K562 (cell line): ENCODE data around the gene FRMD1. TPM values are rescaled to one million over a fixed set of nuclear protein-coding genes. Genes with fewer than 3 reads are reported as not detected.

Source experiments
- ATAC-seq: fragments of 200-7000 bp; cut with Tn5 transposase; 3 replicates; pipeline ENCODE4 v1.9.1; 2020; ENCODE audit warnings: moderate library complexity
- BruUV-seq: library from RNA; stranded (reverse); fragments of 400-500 nt; replicated peaks from 2 replicates; lab custom pipeline; 2021; lab: Mats Ljungman, UMichigan
- CTCF ChIA-PET: fragments of 300-600 bp; formaldehyde crosslinking; extraction: SDS; loops from one replicate; lab custom pipeline; 2021; ENCODE audit warnings: low intra/inter-chr PET ratio; lab: Yijun Ruan, JAX
- POLR2A ChIA-PET: fragments of 300-600, 350-650 bp; sonication (Branson Sonifier 250); formaldehyde crosslinking; extraction: SDS; loops from one replicate; lab custom pipeline; 2021; ENCODE audit warnings: antibody characterized with exemption, inconsistent platforms; lab: Yijun Ruan, JAX
- DNase-seq, 4 experiments: peaks; one replicate each; pipeline versions ENCODE4 v3.0.0 to v3.0.0-alpha.2; 2011 to 2018; ENCODE audit warnings: low spot score in 3 of 4, mixed read lengths in 3 of 4; ENCODE audit errors: extremely low read depth in 1 of 4
- FAIRE-seq: peaks from 2 replicates; lab custom pipeline; 2011; peaks lifted over from hg19 to GRCh38; lab: Jason Lieb, UNC
- H2AFZ ChIP-seq: 2 replicates; pipeline ENCODE4 v1.6.0; 2011; ENCODE audit warnings: low read depth, low read length, control low read depth, inconsistent platforms
- H3K27ac ChIP-seq: fragments of 200-600 bp; 3 replicates; pipeline ENCODE4 v1.8.0; 2011; ENCODE audit warnings: low read depth, mild to moderate bottlenecking, control low read depth, inconsistent platforms, low read length, moderate library complexity, mixed read lengths; ENCODE audit errors: extremely low read depth
- H3K27me3 ChIP-seq, 2 experiments: fragments of 300-600 bp in 1 of 2; 2 replicates in 1 of 2; 3 replicates in 1 of 2; pipeline versions ENCODE4 v1.6.0 to v1.8.0; 2011; ENCODE audit warnings: inconsistent platforms in 2 of 2, low read length in 2 of 2, mild to moderate bottlenecking in 1 of 2, mixed read lengths in 1 of 2, moderate library complexity in 1 of 2; ENCODE audit not compliant: control insufficient read depth in 2 of 2, insufficient read depth in 2 of 2
- H3K36me3 ChIP-seq: fragments of 300-600 bp; 3 replicates; pipeline ENCODE4 v1.8.0; 2011; ENCODE audit warnings: mild to moderate bottlenecking, low read length, inconsistent platforms; ENCODE audit not compliant: control insufficient read depth, insufficient read depth
- H3K4me1 ChIP-seq, 2 experiments: fragments of 200-600 bp in 1 of 2; replicated peaks in 1 of 2; 2 replicates in 1 of 2; 3 replicates in 1 of 2; pipeline versions ENCODE4 v1.5.1 to v1.8.0; 2011; ENCODE audit warnings: inconsistent platforms in 2 of 2, low read length in 2 of 2, mild to moderate bottlenecking in 1 of 2, mixed read lengths in 1 of 2, moderate library complexity in 1 of 2; ENCODE audit not compliant: control insufficient read depth in 2 of 2, insufficient read depth in 2 of 2
- H3K4me2 ChIP-seq: 2 replicates; pipeline ENCODE4 v1.6.1; 2011; ENCODE audit warnings: low read length, control low read depth, inconsistent platforms, mixed read lengths; ENCODE audit not compliant: insufficient read depth
- H3K4me3 ChIP-seq: fragments of 200-600 bp; sonication (generic), shearing (Covaris generic); 2 replicates; pipeline ENCODE4 v1.5.1; 2016; ENCODE audit warnings: control low read depth, inconsistent platforms
- H3K79me2 ChIP-seq: fragments of 200-600 bp; 3 replicates; pipeline ENCODE4 v1.8.0; 2011; ENCODE audit warnings: low read length, inconsistent platforms; ENCODE audit not compliant: control insufficient read depth, insufficient read depth
- H3K9ac ChIP-seq, 2 experiments: 2 replicates each; pipeline versions ENCODE4 v1.6.0 to v1.6.1; 2011; ENCODE audit warnings: low read depth in 2 of 2, low read length in 2 of 2, control low read depth in 1 of 2, inconsistent platforms in 1 of 2, mild to moderate bottlenecking in 1 of 2, mixed read lengths in 1 of 2; ENCODE audit not compliant: insufficient read depth in 1 of 2
- H3K9me1 ChIP-seq: one replicate; pipeline ENCODE4 v1.6.0; 2011; ENCODE audit warnings: inconsistent platforms, mild to moderate bottlenecking, low read length, moderate library complexity; ENCODE audit not compliant: control insufficient read depth, insufficient read depth
- H3K9me3 ChIP-seq: replicated peaks from 2 replicates; pipeline ENCODE4 v1.5.1; 2011; ENCODE audit warnings: low read depth, low read length, inconsistent platforms; ENCODE audit not compliant: control insufficient read depth, insufficient read depth
- H4K20me1 ChIP-seq: replicated peaks from 2 replicates; pipeline ENCODE4 v1.6.1; 2011; ENCODE audit warnings: low read length, inconsistent platforms, mixed read lengths; ENCODE audit not compliant: control insufficient read depth, insufficient read depth
- CBX1 ChIP-seq: sonication (generic); IDR thresholded peaks from 2 replicates; pipeline ENCODE4 v1.6.1; 2016; ENCODE audit warnings: antibody characterized with exemption, low read depth, mild to moderate bottlenecking
- CREB1 ChIP-seq, 2 experiments: sonication (generic) in 1 of 2; formaldehyde crosslinking in 1 of 2; IDR thresholded peaks; 2 replicates each; pipeline versions ENCODE4 v1.6.1 to v1.8.0; 2012 to 2022; ENCODE audit warnings: inconsistent platforms in 1 of 2, mild to moderate bottlenecking in 1 of 2, missing genetic modification reagents in 1 of 2, moderate library complexity in 1 of 2
- ELF4 ChIP-seq: fragments of 450-650 bp; formaldehyde crosslinking; IDR thresholded peaks from 2 replicates; pipeline ENCODE4 v1.4.0; 2022; ENCODE audit warnings: missing genetic modification characterization
- FOSL1 ChIP-seq: fragments of 200-800 bp; sonication (Bioruptor generic); conservative IDR thresholded peaks from 2 replicates; pipeline ENCODE4 v1.6.1; 2016; ENCODE audit warnings: missing genetic modification characterization, missing compliant biosample characterization
- HCFC1 ChIP-seq: IDR thresholded peaks from 2 replicates; pipeline ENCODE4 v1.6.1; 2012; ENCODE audit warnings: low read depth, low read length, improper control_type of control experiment
- IFI16 ChIP-seq: fragments of 250-450 bp; sonication (Bioruptor Pico); IDR thresholded peaks from 2 replicates; pipeline ENCODE4 v2.1.2; 2022; ENCODE audit warnings: mild to moderate bottlenecking, inconsistent platforms
- NEUROD1 ChIP-seq: fragments of 150-350 bp; IDR thresholded peaks from 2 replicates; pipeline ENCODE4 v1.6.1; 2014; ENCODE audit warnings: borderline replicate concordance, low read length, low read depth; ENCODE audit not compliant: partially characterized antibody
- POLR2G ChIP-seq: fragments of 200-400 bp; formaldehyde crosslinking; IDR thresholded peaks from 2 replicates; pipeline ENCODE4 v1.6.1; 2017; ENCODE audit warnings: low read depth, mild to moderate bottlenecking, antibody characterized with exemption, low read length, moderate library complexity
- PURB ChIP-seq: sonication (generic); formaldehyde crosslinking; IDR thresholded peaks from 2 replicates; pipeline ENCODE4 v1.9.0; 2021; ENCODE audit warnings: low read depth, mild to moderate bottlenecking, missing genetic modification reagents
- SMAD1 ChIP-seq: fragments of 150-350 bp; IDR thresholded peaks from 2 replicates; pipeline ENCODE4 v1.6.1; 2014; ENCODE audit warnings: low read length, low read depth; ENCODE audit not compliant: partially characterized antibody
- SP1 ChIP-seq: sonication (generic); formaldehyde crosslinking; IDR thresholded peaks from 2 replicates; pipeline ENCODE4 v1.8.1; 2022; ENCODE audit warnings: mild to moderate bottlenecking, missing genetic modification reagents
- XRCC5 ChIP-seq: fragments of 200-400 bp; formaldehyde crosslinking; IDR thresholded peaks from 2 replicates; pipeline ENCODE4 v1.6.1; 2017; ENCODE audit warnings: low read depth, mild to moderate bottlenecking, low read length
- WGBS: fragments of 100-300 bp; shearing (Covaris generic); methylation state at CpG from one replicate; pipeline ENCODE4 v1.1.6; 2016; ENCODE audit warnings: low coverage, mixed read lengths; ENCODE audit not compliant: insufficient coverage; ENCODE audit errors: missing lambda C conversion rate; 5-methylcytosine and 5-hydroxymethylcytosine counted together
- in situ Hi-C: fragments of 300-500 bp; cut with MboI; formaldehyde crosslinking; loops from 4 replicates; pipeline ENCODE4 v1.15.0; 2018; ENCODE audit warnings: inconsistent platforms, mixed read lengths
- intact Hi-C: fragments of 100-400 bp; cut with micrococcal nuclease; formaldehyde crosslinking; loops from 2 replicates; pipeline ENCODE4 v1.14.2; 2022
- polyA plus RNA-seq, 8 experiments: library from polyadenylated mRNA; depleted of rRNA in 4 of 8; stranded (reverse) in 5 of 8; unstranded in 3 of 8; fragments of >200 nt; fragmentation: Nextera tagmentation in 2 of 8; fragmentation: Illumina TruSeq in 1 of 8; extraction: Ambion mirVana in 2 of 8; extraction: Trizol in 1 of 8; gene quantifications; 2 replicates each; pipeline versions ENCODE4 v1.2.1 to v1.2.3, GENCODE V29; 2011 to 2014; ENCODE audit warnings: inconsistent platforms in 1 of 8, missing spikeins in 1 of 8
- total RNA-seq, 7 experiments: library from RNA; depleted of rRNA in 6 of 7; stranded (reverse); fragments of >200 nt in 6 of 7; fragmentation: Illumina TruSeq in 2 of 7; extraction: Trizol in 2 of 7; gene quantifications; 2 replicates each; pipeline versions ENCODE4 v1.2.1 to v1.2.3, GENCODE V29; 2011 to 2021; ENCODE audit warnings: low replicate concordance in 1 of 7
- TF ChIP-seq, protein P1 (sequence below): sonication (generic); formaldehyde crosslinking; IDR thresholded peaks from 2 replicates; pipeline ENCODE4 v1.8.1; 2023; ENCODE audit warnings: mild to moderate bottlenecking, missing genetic modification reagents

The FRMD1 gene
- total and polyA plus RNA-seq, 9 of the 15 experiments (the other 6 are each of a cell fraction or from before 2014, with no cell fraction given), result 0.01 to 0.04 (median 0.01) TPM; not detected in 6

DNA sequence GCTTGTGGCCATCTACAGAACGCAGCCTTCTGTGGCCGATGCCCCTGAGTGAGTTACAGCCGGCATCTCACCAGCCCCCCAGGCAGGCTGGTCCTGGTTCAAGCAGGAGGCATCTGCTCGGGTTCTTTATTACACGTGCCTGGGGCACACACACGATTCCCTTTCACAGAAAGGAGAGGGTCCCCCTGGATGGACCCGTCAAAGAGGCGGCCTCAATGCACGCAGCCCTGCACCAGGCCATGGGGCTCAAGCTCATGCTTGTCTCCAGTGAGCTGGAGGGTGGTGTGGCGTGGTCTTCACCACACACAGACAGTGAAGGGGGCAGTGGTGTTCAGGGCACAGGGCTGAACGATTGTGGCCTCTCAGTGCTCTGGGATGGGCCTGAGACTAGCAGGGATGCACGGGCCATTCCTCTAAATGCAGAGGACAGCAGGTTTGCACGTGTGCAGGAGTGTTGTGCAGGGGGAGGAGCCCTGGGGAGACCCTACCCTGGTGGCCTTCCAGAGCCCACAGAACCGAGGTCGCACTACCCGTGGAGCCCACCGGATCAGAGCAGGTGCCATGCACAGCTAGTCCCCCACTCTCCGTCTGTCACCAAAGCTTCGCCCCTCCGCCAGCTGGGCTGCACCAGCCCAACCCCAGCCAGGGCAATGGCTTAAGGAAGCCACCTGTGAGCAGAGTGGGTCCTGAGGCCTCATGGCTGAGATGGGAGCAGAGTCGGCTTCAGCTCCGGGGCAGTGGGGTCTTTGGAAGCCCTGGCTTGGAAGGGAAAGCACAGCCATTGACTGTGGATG lies 23.1 kb downstream of the FRMD1 start:
- H3K27ac ChIP-seq, result no peak overlapping the region
- no TSS peak for BruUV-seq
- ATAC-seq (no peak), DNase-seq (no peak), FAIRE-seq (no peak)
- H4K20me1 ChIP-seq, result peaks cover 35% of the 10 kb centered on the region
- no peaks in the 10 kb centered on the region for H3K79me2 ChIP-seq
- no peak overlapping the region for H3K4me2 ChIP-seq
- intact Hi-C loops, result no loop called here
- CTCF ChIA-PET, result no interaction called here
- no peaks in the 10 kb centered on the region for H3K9me1 ChIP-seq
- no peaks in the 10 kb centered on the region for H3K9me3 ChIP-seq
- no peak for TF ChIP-seq CBX1
- TF ChIP-seq XRCC5, result no peak
- TF ChIP-seq, protein P1, sequence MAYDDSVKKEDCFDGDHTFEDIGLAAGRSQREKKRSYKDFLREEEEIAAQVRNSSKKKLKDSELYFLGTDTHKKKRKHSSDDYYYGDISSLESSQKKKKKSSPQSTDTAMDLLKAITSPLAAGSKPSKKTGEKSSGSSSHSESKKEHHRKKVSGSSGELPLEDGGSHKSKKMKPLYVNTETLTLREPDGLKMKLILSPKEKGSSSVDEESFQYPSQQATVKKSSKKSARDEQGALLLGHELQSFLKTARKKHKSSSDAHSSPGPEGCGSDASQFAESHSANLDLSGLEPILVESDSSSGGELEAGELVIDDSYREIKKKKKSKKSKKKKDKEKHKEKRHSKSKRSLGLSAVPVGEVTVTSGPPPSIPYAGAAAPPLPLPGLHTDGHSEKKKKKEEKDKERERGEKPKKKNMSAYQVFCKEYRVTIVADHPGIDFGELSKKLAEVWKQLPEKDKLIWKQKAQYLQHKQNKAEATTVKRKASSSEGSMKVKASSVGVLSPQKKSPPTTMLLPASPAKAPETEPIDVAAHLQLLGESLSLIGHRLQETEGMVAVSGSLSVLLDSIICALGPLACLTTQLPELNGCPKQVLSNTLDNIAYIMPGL (CRISPR knock-in tag), result no peak
- TF ChIP-seq POLR2G, result no peak
- TF ChIP-seq NEUROD1, result no peak
- TF ChIP-seq IFI16 (CRISPR knock-in tag), result no peak
- TF ChIP-seq ELF4, result no peak
- TF ChIP-seq SP1, result no peak
- TF ChIP-seq HCFC1, result no peak
- TF ChIP-seq PURB, result no peak
- TF ChIP-seq SMAD1, result no peak
- TF ChIP-seq FOSL1 (tag), result no peak
- no peak for TF ChIP-seq CREB1 (IDR thresholded peaks at IDR 0.05)
- no peak for TF ChIP-seq CREB1 (CRISPR knock-in tag; IDR thresholded peaks at IDR 0.05)
- no peak overlapping the region for H3K4me3 ChIP-seq
- peaks cover 0 to 29% of the 10 kb centered on the region in 2 experiments; a peak in 1 of 5 replicates for H3K4me1 ChIP-seq
- under 1% methylated on average over 21 of the region's 22 CpGs for WGBS
- H3K9ac ChIP-seq, result no peak overlapping the region
- no peaks in the 10 kb centered on the region for H3K36me3 ChIP-seq
- no peak overlapping the region for H2AFZ ChIP-seq
- H3K27me3 ChIP-seq, result peaks cover 44 to 91% of the 10 kb centered on the region in 2 experiments; a peak in 4 of 5 replicates
- POLR2A ChIA-PET, result no interaction called here
- in situ Hi-C loops, result no loop called here
